GM21447 (cell line): ENCODE measurements around the gene MRO.
"Not testable (repeated sequence)": the region's sequence is repeated elsewhere in the genome, so short reads cannot be mapped to it uniquely, and the experiment has no call there.

Experiments used
- ATAC-seq: cut with Tn5 transposase; IDR thresholded peaks from one replicate; pipeline ENCODE4 v1.9.1; 2021; ENCODE audit not compliant: unreplicated experiment

The MRO gene

DNA sequence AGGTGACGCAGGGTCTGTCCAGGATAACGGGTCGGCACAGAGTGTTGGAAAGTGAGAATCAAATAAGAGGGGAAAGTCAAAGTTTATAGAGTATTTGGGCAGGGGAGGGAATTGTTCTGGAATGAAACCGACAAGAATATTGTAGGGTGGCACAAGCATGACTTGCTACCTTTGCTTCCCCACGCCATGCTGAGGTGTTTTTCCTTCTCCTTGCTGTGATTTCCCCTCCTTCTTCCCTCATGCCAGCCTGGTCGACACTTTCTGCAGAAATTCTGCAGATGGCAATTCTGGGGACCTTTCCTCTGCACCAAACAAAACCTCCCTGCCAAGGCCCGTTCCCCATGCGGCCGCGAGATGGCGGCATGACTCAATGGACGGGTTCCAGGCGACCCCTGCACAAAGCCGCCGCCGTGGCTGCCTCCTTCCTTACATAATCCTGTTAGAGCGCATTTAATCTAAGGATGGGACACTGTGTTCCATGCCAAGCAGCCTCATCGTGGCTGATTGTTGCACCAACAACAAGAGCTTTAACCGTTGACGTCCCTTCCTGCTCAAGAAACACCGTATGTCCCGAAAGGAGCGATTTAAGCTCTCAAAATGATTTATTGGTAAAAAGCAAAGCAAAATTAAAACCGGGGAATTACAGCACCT is at the start of gene MRO:
Gene MRO (minus strand): TSS at position 289 of the 651 bp plus-strand sequence. CDS start 10,616 bp downstream, outside the sequence.
- peak; percentile 89 for ATAC-seq

DNA sequence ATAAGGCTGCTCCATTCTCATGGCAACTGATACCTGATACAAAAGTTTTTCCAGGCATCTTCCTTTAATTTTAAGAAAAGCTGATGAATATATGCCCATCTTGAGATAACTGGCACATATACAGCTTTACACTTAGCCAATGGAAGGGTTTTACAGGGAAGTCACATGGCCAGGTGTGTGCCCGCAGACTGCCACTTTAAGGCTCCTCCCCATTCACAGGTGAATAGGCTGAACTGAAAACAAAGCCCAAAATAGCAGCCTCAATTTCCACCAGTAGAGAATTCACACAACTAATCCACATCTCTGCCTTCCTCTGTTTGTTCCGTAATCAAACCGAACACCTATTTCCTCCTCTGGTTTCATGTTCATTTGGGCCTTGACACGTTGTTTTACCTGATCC is 49.3 kb upstream of the MRO start:
- no peak for ATAC-seq

DNA sequence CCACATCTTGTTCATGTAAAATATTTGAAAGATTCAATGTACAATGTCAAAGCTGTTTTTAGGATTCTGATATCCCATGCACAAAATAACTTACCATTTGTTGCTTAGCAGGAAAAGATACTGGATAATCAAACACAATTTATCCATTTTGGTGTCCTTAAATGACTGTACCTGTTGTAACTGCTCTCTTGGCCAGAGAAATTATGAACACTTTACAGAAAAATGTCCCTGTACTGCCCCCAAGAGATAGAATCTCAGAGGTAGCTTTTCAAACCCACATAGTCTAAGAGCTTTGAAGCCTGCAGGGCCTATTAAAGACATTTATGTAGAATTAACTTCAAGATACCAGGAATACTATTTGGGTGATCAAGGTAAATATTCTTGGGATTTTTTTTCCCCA is 46.9 kb upstream of the MRO start:
- ATAC-seq = no peak

DNA sequence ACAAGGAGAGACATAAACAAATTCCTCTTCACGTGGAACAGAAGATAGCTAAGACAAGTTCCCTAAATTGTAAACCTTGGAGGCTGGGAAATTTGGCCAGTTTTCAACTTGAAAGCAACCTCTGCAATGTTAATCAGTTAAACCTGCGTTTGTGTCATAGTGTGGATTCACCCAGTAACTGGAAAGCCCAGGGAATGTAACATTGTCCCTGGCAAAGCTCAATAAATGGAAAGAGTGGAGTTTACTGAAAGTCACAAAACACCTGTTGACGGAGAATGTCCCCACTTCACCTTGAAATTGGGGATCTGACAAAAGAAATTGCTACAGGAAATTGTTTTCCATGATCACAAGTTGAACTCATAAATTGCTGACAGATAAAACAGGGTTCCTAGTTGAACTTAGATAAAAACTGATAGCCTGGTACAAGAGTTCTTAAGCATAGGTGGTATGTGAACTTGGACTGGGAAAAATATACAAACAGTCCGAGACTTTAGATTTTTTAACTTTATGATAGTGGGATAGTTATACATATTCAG is 44.1 kb upstream of the MRO start:
- no peak for ATAC-seq

DNA sequence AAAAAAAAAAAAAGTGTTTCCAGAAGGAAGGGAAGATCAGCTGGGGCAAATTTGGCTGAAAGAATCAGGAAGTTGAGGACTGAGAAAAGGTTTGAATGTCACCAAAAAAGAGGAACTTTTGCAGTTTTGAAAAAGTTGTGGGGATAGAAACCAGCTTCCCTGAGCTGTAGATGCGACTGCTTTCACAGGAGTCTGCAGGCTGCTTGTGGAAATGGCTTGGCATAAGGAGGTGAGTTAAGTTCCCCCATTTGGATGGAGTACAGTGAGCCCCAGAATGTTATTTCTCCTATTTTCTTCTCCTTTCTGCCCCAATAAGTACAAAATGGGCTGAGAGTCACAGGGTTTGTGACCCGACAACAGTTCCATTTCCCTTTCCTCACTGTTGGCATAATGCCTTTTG is 42.6 kb upstream of the MRO start:
- no peak for ATAC-seq

DNA sequence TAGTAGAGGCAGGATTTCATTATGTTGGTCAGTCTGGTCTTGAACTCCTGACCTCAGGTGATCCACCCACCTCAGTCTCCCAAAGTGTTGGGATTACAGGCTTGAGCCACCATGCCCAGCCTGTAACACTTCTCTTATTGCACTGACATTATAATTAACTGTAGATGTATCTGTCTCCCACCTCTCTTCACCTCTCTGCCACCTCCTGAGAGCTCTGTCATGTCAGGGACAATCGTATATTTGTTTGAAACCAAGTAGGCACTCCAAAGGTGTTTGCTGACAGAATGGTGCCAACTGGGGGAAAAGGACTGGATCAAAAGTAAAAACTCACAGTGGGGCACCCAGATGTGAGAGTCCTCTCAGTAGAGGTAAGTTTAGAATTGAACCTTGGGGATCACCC is 41.8 kb upstream of the MRO start:
- no peak for ATAC-seq

DNA sequence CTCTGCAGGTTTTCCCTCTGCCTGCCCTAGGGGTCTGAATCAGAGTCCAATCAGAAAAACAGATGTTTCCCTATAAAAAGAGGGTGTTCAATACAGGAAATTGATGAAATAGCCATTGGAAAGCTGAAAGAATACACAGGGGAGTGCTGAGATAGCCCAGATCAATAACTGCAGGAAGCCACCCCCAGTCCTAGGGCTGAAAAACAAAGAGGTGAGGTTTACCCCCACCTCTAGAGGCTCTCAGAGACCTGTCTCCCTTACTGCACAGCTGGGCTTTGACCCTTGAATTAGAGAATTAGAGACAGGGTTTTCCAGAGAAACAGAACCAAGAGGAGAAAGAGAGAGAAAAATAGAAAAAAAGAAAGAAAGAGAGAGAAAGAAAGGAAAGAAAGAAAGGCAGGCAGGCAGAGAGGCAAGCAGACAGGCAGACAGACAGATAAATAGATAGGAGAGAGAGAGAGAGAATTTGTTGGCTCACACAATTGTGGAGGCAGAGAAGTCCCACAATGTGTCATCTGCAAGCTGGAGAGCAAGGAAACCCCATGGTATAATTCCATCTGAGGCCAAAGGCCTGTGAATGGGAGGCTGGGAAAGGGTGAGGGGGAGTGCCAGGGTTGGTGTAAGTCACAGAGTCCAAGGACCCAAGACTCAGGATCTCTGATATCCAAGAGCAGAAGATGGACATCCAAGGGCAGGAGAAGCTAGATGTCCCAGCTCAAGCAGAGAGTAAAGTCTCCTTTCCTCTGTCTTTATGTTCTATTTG is 40.2 kb upstream of the MRO start:
- ATAC-seq = no peak

DNA sequence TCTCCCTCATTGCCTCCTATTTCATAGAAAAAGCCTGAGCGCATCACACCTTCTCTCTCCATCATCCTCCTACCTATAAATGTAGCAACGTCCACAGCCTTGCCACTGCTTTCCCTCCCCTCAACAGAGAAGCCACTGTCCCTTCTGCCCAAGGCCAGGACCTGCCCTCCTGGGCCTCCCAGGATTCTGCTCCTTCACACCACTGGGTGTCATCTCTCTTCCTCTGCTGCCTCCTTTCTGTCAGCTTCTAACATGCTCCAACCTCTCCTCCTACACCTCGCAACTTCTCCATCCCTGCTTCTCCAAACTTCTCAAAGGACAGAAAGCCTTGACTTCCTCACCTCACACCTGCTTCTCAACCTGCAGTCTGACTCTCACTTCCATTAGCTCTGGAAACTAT is 37.9 kb upstream of the MRO start:
- ATAC-seq = no peak

DNA sequence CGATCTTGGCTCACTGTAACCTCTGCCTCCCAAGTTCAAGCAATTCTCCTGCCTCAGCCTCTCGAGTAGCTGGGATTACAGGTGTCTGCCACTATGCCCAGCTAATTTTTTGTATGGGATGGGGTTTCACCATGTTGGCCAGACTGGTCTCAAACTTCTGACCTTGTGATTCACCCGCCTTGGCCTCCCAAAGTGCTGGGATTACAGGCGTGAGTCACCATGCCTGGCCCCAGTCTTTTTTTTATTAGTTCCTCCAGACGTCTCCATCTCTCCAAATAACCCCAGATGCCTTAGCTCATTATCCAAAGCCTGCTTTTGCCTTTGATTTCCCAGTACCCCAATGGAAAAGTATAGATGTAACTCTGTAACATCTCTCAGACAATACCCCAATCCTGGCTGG is 37.4 kb upstream of the MRO start:
- not testable (repeated sequence) for ATAC-seq

DNA sequence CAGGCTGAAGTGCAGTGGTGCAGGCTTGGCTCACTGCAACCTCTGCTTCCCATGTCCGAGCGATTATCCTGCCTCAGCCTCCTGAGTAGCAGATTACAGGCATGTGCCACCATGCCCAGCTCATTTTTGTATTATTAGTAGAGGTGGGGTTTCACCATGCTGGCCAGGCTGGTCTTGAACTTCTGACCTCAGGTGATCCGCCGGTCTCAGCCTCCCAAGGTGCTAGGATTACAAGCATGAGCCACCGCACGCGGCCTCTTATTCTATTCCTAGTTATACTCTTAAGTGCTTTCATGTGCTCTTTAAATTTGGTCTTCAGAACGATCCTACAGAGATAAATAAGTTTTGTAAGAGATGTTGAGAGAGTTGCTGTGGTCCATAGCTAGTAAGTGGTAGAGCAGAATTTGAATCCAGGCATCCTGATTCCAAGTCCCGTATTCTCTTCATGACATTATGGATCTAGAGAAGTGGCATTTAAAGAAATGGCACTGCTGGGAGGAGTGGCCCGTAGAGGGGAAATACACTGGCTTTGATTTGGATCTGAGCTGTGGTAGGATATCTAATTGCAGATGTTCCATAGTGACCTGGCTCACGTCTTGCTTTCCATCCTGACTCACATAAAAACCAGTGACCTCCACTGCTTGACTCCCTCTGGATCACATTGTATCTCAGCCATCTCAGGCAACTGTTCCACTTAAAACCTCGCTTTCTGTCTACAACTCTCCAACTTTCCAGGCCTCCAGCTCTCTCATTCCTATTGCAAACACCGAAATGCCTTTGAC is 36.4 kb upstream of the MRO start:
- ATAC-seq = no peak

DNA sequence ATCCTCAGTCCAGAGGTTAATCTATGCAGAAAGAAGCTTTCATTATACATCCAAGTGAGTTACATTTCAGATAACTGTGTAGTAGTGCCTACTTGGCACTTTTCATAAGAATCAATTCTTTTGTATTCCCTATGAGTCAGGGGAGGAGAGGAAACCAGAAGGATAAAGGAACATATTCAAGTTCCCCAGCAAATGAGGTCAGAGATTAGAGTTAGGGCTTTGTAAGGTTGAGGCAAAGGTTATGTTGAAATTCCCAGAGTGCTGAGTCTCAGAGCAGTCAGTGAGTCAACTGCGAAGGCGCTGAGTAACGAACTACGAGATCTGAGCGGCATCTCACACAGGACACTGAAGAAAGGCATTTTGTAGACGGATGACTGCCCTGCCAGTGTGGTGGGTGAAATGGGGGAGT is 34.1 kb upstream of the MRO start:
- no peak for ATAC-seq

DNA sequence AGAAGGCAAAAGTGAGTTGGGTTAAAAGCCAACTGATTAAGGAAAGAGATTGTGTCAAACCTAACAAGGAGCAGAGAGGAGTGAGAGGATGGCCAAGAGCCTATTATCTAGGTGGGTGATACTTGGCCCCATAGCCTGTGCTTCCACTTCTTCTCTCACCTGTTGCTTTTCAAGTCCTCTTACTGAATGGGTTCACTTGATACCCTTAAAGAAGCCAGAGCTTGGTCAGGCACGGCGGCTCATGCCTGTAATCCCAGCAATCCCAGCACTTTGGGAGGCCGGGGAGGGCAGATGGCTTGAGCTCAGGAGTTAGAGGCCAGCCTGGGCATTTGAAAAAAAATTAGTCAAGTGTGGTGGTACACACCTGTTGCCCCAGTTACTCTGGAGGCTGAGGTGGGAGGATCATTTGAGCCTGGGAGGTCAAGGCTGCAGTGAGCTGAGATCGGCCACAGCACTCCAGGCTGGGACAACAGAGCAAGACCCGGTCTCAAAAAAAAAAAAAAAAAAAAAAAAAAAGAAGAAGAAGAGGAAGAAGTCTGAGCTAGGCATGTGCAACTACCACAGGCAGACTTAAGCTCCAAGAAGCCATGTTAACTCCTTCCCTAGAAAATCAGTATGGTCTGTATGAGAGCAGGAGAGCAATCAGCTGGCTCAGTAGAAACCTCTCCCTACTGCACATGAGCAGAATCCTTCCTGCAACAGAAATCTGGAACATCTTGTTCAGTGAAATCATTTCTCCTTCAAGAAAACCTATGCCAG is 30.7 kb upstream of the MRO start:
- no peak for ATAC-seq

DNA sequence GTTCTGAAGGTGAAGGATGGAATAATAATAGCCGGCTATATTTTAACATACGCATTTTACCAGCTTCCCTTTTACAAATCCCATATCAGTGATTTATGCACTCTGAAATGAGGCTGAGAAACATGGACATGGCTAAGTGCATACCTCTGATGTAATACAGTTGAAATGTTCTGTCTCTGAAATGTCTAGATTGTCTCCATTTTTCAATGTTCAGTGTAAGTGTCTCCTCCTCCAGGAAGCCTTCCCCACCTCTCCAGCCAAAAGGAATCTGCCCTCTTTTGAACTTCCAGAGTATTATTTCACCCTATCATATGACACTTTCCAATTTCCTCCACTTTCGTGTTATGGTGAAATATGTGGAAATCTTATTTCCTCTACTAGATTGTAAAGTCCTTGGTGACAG is 29.6 kb upstream of the MRO start:
- ATAC-seq = no peak

DNA sequence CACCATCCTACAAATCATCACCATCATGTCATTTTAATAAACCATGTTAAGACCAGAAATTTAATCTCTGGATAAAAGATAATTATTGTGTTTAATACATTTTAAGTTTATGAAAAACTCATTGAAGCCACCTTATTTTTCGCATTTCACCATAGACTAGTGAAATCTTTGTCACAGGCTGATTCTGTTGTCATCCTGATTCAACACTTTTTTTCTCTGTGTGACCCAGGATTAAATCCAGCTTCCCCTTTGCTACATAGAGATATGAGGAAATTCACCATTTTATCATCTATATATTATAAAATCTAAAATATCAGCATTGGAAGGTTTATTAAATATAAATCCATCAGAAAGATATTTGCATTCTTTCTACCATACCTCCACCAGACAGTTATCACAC is 29.2 kb upstream of the MRO start:
- ATAC-seq = no peak

DNA sequence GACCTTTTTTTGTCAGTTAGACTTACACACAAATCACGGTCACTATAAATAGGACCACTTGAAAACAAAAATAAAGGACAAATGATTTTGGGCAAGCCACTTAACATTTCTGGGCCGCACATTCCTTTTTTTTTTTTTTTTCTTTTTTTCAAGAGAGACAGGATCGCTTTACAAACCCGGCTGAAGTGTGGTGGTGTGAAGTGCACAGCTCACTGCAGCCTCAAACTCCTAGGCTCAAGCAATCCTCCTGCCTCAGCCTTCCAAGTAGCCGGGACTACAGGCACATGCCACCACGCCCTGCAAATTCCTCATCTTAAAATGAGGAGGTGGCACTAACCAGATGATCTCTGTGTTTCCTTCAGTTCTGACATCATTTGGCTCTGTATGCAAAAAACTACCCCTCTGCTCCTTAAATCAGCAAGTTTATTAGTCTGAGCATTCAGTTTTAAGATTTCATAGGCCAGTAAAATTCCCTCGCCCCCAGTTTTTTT is 28.3 kb upstream of the MRO start:
- ATAC-seq = no peak

DNA sequence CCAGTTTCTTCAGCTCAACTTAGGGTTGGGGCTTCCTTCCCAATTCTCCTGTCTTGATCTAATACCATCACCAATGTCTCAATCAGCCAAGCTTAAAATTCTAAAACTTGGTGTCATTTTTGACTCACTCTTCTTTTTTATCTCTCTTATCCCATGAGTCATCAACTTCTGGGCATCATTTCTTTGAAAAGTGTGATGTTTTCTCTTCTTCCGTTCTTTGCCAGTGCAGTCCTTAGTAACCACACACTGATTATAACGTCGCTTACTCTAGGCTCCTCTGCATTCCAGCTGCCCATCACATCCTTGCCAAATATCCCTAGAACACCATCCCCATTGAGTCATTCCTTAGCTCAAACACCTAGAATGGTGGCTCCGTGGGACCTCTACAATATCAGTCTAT is 27.4 kb upstream of the MRO start:
- no peak for ATAC-seq

DNA sequence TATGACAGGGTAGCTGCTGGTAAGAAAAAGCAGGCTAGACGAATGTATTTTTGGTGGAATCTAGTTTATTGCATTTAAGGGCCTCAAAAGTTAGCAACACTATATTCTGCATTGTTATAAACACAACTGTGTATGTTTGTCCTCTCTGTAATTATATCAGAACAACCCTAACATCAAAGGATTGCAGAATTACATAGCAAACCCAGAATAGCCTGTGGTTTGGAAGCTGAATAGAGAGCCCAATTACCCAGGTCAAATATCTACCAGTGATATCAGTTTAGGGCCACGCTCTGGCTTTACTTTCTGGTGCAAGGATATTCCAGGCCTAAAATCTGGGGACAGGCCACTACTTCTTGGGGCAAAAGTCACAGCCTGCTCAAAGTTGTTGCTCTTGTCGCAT is 25.1 kb upstream of the MRO start:
- ATAC-seq = no peak

DNA sequence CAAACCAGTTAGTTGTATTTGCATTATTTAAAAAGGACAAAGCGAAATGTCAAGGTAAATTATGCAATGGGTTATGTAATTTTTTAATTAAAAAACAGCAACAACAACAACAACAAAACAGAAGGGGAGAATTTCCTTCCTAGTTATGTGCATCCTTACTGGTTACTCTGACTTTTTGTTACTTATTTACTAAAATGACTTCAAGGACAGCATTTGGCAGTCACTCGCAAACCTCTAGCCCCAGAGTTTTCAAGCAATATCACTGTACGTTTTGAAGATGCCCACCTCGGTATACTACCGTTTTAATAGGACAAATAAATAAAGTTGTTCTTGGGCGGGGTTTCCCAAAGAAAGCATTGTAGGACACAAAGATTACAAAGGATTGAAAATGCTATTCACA is 24.7 kb upstream of the MRO start:
- ATAC-seq = no peak

DNA sequence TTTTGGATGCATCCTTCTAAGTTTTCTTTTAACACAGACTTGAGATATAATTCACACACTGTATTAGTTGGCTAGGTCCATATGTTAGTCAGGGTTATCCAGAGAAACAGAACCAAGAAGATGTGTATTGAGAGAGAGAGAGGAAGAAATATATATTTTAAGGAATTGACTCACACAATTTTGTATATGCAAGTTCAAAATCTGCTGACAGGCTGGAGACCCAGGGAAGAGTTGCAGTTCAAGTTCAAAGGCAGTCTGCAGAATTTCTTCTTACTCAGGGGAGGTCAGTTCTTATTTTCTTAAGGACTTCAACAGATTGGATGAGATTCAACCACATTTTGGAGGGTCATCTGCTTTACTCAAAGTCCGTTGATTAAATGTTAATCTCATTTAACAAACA is 23.0 kb upstream of the MRO start:
- ATAC-seq = no peak

DNA sequence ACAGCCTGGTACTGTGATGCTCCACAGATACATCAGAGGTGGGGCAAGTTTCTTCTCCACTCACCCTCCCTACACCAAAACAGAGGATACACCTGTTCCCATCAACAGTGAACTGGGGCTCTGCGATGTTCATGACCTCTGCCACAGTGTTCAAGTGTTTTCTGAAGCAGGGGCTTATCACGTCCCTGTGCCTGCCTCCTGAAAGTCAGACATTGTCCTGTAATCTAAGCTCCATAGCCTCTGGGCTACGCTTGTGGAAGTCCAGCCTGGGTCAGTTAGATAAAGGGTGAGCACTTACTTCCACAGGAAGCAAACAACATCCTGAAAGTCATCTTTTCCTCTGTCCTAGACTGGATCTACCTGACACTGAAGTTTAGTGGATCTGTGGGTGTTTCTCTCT is 20.2 kb upstream of the MRO start:
- ATAC-seq = no peak

DNA sequence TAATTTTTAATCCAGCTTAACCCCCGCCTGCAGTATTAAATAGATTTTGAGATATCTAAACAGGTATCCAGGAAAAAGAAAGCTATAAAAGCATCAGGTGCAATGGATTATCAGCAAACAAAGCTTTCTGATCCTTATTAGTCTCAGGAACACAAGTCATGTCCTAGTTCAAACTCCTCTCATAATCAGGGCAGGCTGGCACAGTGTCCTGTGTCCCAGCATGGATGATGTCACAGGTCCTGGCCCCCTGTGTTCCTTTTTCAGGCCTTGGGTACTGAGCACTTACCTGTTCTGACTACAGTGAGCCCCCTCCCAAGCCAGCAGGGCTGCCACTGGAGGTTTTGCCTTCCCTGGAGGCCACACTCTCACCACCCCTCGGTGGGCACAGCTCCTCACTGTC is 19.5 kb upstream of the MRO start:
- ATAC-seq = no peak
